Activated T-cell treated with anti-CD3 and anti-CD28 coated beads for 1 hour (primary cell): ENCODE data around the gene RRP7A.
"Not testable (repeated sequence)": the region's sequence is repeated elsewhere in the genome, so short reads cannot be mapped to it uniquely, and the experiment has no call there.

Experiments
- DNase-seq: peaks from one replicate; pipeline ENCODE4 v3.0.0-alpha.2; 2020; ENCODE audit warnings: low read depth

The RRP7A gene

GRCh38 chr22:42519525-42520401, at the start of gene RRP7A:
Gene RRP7A, minus strand, starts transcription at chr22:42519796. Its CDS starts 10 bp downstream, at chr22:42519786.
- DNase-seq: peak; percentile 81

GRCh38 chr22:42567950-42568349, 48.4 kb upstream of the RRP7A start:
- not testable (repeated sequence) for DNase-seq

- no peak for DNase-seq
Measured at GRCh38 chr22:42565956-42566355, 46.4 kb upstream of the RRP7A start.

- DNase-seq: no peak
Measured at GRCh38 chr22:42564699-42565098, 45.1 kb upstream of the RRP7A start.

- not testable (repeated sequence) for DNase-seq
Measured at GRCh38 chr22:42563943-42564342, 44.3 kb upstream of the RRP7A start.

GRCh38 chr22:42562684-42563083, 43.1 kb upstream of the RRP7A start:
- no peak for DNase-seq

- DNase-seq: no peak
Measured at GRCh38 chr22:42562279-42562678, 42.7 kb upstream of the RRP7A start.

GRCh38 chr22:42561856-42562255, 42.3 kb upstream of the RRP7A start:
- DNase-seq: no peak

GRCh38 chr22:42560781-42561180, 41.2 kb upstream of the RRP7A start:
- DNase-seq: no peak

GRCh38 chr22:42560381-42560780, 40.8 kb upstream of the RRP7A start:
- DNase-seq: no peak

GRCh38 chr22:42553475-42554361, 34.1 kb upstream of the RRP7A start, which contains the start of gene SERHL2:
Gene SERHL2, plus strand, starts transcription at chr22:42553956. Its CDS starts 65 bp downstream, at chr22:42554021.
- peak; percentile 71 for DNase-seq

GRCh38 chr22:42552294-42552647, 32.7 kb upstream of the RRP7A start:
- not testable (repeated sequence) for DNase-seq

GRCh38 chr22:42549331-42550060, 29.9 kb upstream of the RRP7A start:
- DNase-seq: no peak

- no peak for DNase-seq
Measured at GRCh38 chr22:42548597-42549330, 29.2 kb upstream of the RRP7A start.

GRCh38 chr22:42548126-42548525, 28.5 kb upstream of the RRP7A start:
- DNase-seq: not testable (repeated sequence)

- DNase-seq: no peak
Measured at GRCh38 chr22:42547562-42547961, 28.0 kb upstream of the RRP7A start.

- no peak for DNase-seq
Measured at GRCh38 chr22:42544686-42545085, 25.1 kb upstream of the RRP7A start.

GRCh38 chr22:42539236-42539771, 19.7 kb upstream of the RRP7A start:
- DNase-seq: not testable (repeated sequence)

GRCh38 chr22:42537199-42537831, 17.7 kb upstream of the RRP7A start:
- DNase-seq: not testable (repeated sequence)

GRCh38 chr22:42536634-42537033, 17.0 kb upstream of the RRP7A start:
- not testable (repeated sequence) for DNase-seq

- DNase-seq: no peak
Measured at GRCh38 chr22:42536166-42536565, 16.6 kb upstream of the RRP7A start.
